ENCODE data around the gene LTO1.

The LTO1 gene

GRCh38 chr11:69620683-69621290 lies 54.4 kb downstream of the LTO1 start:
- intact Hi-C loops (cut with micrococcal nuclease), result no loop called here
- Mint-ChIP-seq H3K27ac (no peak overlapping the region), H3K36me3 (ENCODE audit: low read depth) (no peaks in the 10 kb centered on the region), H3K9me3 (no peaks in the 10 kb centered on the region), H3K4me3 (no peak overlapping the region), H3K4me1 (ENCODE audit: low read depth) (no peaks in the 10 kb centered on the region), H3K27me3 (peaks cover 31% of the 10 kb centered on the region)

GRCh38 chr11:69618237-69618636 lies 56.9 kb downstream of the LTO1 start:
- Mint-ChIP-seq H3K27ac (no peak overlapping the region), H3K4me1 (ENCODE audit: low read depth) (no peaks in the 10 kb centered on the region), H3K9me3 (no peaks in the 10 kb centered on the region), H3K4me3 (no peak overlapping the region), H3K27me3 (peaks cover 24% of the 10 kb centered on the region), H3K36me3 (ENCODE audit: low read depth) (no peaks in the 10 kb centered on the region)
- intact Hi-C loops (cut with micrococcal nuclease), result no loop called here

- H3K36me3 Mint-ChIP-seq (ENCODE audit: low read depth), result no peaks in the 10 kb centered on the region
- intact Hi-C loops (cut with micrococcal nuclease), result no loop called here
- H3K27me3 Mint-ChIP-seq, result peaks cover 24% of the 10 kb centered on the region
- H3K27ac Mint-ChIP-seq, result no peak overlapping the region
- no peaks in the 10 kb centered on the region for H3K4me1 Mint-ChIP-seq (ENCODE audit: low read depth)
- no peaks in the 10 kb centered on the region for H3K9me3 Mint-ChIP-seq
- H3K4me3 Mint-ChIP-seq, result no peak overlapping the region
Observed at GRCh38 chr11:69617682-69618081, 57.5 kb downstream of the LTO1 start.

GRCh38 chr11:69617220-69617619 lies 57.9 kb downstream of the LTO1 start:
- Mint-ChIP-seq H3K36me3 (ENCODE audit: low read depth) (no peaks in the 10 kb centered on the region), H3K27ac (no peak overlapping the region), H3K9me3 (no peaks in the 10 kb centered on the region), H3K27me3 (peaks cover 24% of the 10 kb centered on the region), H3K4me1 (ENCODE audit: low read depth) (no peaks in the 10 kb centered on the region), H3K4me3 (no peak overlapping the region)
- intact Hi-C loops (cut with micrococcal nuclease), result no loop called here
